Right atrium auricular region (tissue), 2 donors: Measurements from ENCODE around the gene TSPYL1. TPM values are rescaled to one million over a fixed set of nuclear protein-coding genes. Genes with fewer than 3 reads are reported as not detected.

Experiments used
- DNase-seq: peaks from one replicate; pipeline ENCODE4 v3.0.0-alpha.2; 2019; ENCODE audit warnings: low spot score
- H3K27ac ChIP-seq, 2 donors: fragments of 200-600 bp; sonication (generic); 1 replicate in 1 of 2; 2 replicates in 1 of 2; pipeline ENCODE4 v1.5.1; 2016 to 2019
- H3K27me3 ChIP-seq, 2 donors: fragments of 200-600 bp; sonication (generic); one replicate each; pipeline versions ENCODE4 v1.5.1 to v1.6.0; 2017 to 2019
- H3K36me3 ChIP-seq: fragments of 200-600 bp; sonication (generic); one replicate; pipeline ENCODE4 v1.5.1; 2016
- H3K4me1 ChIP-seq, 2 donors: fragments of 200-600 bp; sonication (generic); one replicate each; pipeline versions ENCODE4 v1.5.1 to v1.6.0; 2017 to 2019
- H3K4me3 ChIP-seq, 2 donors: fragments of 200-600 bp; sonication (generic); 1 replicate in 1 of 2; 2 replicates in 1 of 2; pipeline ENCODE4 v1.5.1; 2017 to 2019; ENCODE audit warnings: mild to moderate bottlenecking in 1 of 2, moderate library complexity in 1 of 2
- H3K9me3 ChIP-seq, 2 donors: fragments of 200-600 bp; sonication (generic); one replicate each; pipeline ENCODE4 v1.5.1; 2019
- total RNA-seq, 2 donors: library from RNA; depleted of rRNA; stranded (reverse); fragments of >200 nt; gene quantifications; one replicate each; pipeline ENCODE4 v1.1.0, GENCODE V29; 2016
- TF ChIP-seq, protein P1 (sequence below), 2 donors: fragments of 200-600 bp; sonication (generic); IDR thresholded peaks; one replicate each; pipeline ENCODE4 v1.5.1; 2019; ENCODE audit warnings: antibody characterized with exemption in 2 of 2

Gene TSPYL1
- total RNA-seq, 2 donors from 2014 or later, result 79.3 to 87.5 TPM

DNA sequence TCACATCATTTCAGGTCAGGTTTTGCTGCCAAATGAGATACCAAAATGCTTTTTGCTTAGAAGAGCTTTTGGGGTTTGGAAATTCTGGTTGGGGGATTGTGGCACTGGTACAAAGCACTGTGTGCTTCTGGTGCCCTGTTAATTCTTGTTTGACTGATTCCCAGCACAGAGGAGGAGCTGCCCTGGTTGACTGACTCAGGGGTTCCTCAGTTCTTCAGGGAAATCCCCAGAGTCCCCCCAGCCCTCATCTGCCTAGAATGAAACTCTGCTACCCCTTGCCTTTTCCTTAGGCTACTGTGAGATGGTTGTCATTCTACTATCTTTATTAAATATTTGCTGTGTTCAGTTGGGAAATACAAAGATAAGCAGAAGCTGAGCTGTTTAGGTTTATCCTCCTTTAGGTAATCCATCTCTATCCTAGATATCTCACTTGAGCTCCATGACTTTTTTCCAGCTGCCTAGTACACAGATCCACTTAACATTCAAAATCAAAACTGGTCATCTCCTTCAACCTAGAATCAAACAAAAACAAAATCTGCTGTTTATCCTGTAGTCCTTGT is 24.9 kb upstream of the TSPYL1 start:
- Histone ChIP-seq H3K4me1 (peaks cover 0 to 5% of the 10 kb centered on the region in 2 donors), H3K9me3 (no peaks in the 10 kb centered on the region), H3K27ac (no peak overlapping the region), H3K4me3 (no peak overlapping the region), H3K36me3 (no peaks in the 10 kb centered on the region), H3K27me3 (no peaks in the 10 kb centered on the region)
- TF ChIP-seq, protein P1, sequence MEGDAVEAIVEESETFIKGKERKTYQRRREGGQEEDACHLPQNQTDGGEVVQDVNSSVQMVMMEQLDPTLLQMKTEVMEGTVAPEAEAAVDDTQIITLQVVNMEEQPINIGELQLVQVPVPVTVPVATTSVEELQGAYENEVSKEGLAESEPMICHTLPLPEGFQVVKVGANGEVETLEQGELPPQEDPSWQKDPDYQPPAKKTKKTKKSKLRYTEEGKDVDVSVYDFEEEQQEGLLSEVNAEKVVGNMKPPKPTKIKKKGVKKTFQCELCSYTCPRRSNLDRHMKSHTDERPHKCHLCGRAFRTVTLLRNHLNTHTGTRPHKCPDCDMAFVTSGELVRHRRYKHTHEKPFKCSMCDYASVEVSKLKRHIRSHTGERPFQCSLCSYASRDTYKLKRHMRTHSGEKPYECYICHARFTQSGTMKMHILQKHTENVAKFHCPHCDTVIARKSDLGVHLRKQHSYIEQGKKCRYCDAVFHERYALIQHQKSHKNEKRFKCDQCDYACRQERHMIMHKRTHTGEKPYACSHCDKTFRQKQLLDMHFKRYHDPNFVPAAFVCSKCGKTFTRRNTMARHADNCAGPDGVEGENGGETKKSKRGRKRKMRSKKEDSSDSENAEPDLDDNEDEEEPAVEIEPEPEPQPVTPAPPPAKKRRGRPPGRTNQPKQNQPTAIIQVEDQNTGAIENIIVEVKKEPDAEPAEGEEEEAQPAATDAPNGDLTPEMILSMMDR (IDR thresholded peaks at IDR 0.05), result no peak
- DNase-seq, result no peak

DNA sequence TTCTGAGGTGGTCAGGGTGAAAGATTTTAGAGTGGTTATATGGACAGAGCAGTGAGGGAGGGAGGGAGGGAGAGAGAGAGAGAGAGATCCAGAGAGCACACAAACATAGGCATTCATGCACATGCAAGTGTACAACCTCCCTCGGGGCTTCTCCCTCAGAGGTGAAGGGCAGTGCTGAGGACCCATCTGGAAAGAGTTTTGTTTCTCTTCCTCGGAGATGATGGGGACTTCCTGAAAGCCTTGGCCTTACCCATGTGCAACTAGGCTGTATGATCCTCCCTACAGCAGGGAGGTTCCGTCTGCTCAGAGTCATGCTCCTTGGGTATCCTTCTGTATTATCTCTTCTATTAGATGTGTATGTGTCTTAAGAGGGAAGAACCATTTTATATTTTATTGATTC is 21.4 kb upstream of the TSPYL1 start:
- peaks cover 0 to 12% of the 10 kb centered on the region in 2 donors for H3K9me3 ChIP-seq
- H3K4me1 ChIP-seq, result peaks cover 0 to 5% of the 10 kb centered on the region in 2 donors
- H3K27ac ChIP-seq, result no peak overlapping the region

DNA sequence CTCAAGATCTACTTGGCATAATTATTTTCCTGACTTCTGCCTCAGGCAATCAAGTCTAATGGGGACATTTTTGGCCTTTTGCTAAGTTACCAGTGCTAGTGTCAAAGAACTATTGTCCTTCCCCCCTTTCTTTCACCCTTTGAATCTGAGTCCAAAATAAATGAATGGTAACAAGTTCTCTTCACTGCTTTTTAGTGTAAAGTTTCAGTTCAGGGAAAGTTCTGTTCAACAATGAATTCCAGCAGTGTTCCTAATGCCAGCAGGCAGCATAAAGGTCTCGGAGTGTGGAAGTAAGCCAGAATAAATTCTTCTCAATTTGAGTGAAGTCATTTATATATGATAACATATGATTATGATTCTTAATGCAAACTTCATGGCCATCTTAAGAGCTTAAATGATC is 20.8 kb upstream of the TSPYL1 start:
- H3K4me1 ChIP-seq, result peaks cover 0 to 5% of the 10 kb centered on the region in 2 donors
- no peak overlapping the region for H3K27ac ChIP-seq
- H3K9me3 ChIP-seq, result peaks cover 0 to 12% of the 10 kb centered on the region in 2 donors
- no peaks in the 10 kb centered on the region for H3K27me3 ChIP-seq
- no peak for DNase-seq
- no peak overlapping the region for H3K4me3 ChIP-seq
- TF ChIP-seq, protein P1 (IDR thresholded peaks at IDR 0.05), result no peak
- no peaks in the 10 kb centered on the region for H3K36me3 ChIP-seq

More for the DNA sequence above, 21.4 kb upstream of the TSPYL1 start:
- Histone ChIP-seq H3K36me3 (no peaks in the 10 kb centered on the region), H3K27me3 (no peaks in the 10 kb centered on the region), H3K4me3 (no peak overlapping the region)
- TF ChIP-seq, protein P1 (IDR thresholded peaks at IDR 0.05), result no peak
- no peak for DNase-seq

DNA sequence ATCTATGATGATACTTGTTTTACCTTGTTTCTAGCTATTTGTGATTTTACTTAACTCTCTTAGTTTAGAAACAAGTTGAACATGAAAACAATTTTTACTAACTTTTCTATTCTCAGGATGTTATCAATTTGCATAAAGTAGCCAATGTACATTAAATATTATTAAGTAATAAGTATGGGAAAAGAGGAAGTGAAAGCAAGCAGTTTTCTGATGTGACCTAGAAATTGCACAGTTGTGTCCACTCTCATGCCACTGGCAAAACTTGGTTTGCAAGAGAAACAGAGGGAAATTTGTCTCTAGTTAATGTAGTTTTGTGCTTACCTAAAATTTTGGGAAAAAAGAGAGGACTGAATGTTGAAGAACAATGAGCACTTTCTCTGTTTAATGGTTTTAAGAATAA is 19.2 kb upstream of the TSPYL1 start:
- Histone ChIP-seq H3K4me3 (no peak overlapping the region), H3K27ac (no peak overlapping the region), H3K9me3 (peaks cover 0 to 12% of the 10 kb centered on the region in 2 donors), H3K27me3 (no peaks in the 10 kb centered on the region), H3K36me3 (no peaks in the 10 kb centered on the region), H3K4me1 (peaks cover 0 to 5% of the 10 kb centered on the region in 2 donors)
- TF ChIP-seq, protein P1 (IDR thresholded peaks at IDR 0.05), result no peak
- no peak for DNase-seq

DNA sequence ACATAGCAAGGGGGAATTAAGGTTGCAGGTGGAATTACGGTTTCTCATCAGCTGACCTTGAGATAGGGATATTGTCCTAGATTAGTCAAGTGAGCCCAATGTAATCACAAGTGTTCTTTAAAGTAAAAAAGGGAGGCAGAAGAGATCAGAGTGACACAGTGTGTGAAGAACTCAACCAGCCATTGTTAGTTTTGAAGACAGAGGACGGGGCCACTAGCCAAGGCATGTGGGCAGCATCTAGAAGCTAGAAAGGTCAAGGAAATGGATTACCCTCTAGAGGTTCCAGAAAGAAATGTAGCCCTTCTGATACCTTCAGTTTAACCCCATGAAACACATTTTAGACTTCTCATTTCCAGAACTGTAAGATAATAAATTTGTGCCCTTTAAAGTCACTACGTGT is 18.5 kb upstream of the TSPYL1 start:
- TF ChIP-seq, protein P1 (IDR thresholded peaks at IDR 0.05), result no peak
- DNase-seq, result no peak
- no peak overlapping the region for H3K27ac ChIP-seq
- peaks cover 0 to 12% of the 10 kb centered on the region in 2 donors for H3K9me3 ChIP-seq
- H3K4me3 ChIP-seq, result no peak overlapping the region
- H3K4me1 ChIP-seq, result peaks cover 0 to 5% of the 10 kb centered on the region in 2 donors
- no peaks in the 10 kb centered on the region for H3K27me3 ChIP-seq
- H3K36me3 ChIP-seq, result no peaks in the 10 kb centered on the region

DNA sequence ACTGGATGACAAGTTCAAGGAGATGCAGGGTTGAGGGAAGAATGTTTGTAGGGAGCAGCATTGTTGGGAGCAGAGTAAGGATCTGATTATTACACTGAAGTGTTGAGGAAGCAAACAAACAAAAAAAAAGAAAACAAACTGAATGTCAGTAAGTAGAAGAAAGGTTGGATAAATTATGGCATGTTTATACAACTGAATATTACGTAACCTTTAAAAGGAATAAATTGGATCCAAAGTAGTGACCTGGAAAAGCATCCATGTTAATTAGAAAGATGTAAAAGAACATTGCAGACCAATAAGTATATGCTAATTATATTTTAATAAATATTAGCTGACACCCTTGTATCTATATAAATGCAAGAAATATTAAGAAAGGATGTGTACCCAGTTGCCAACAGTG is 12.8 kb upstream of the TSPYL1 start:
- no peaks in the 10 kb centered on the region for H3K9me3 ChIP-seq
- TF ChIP-seq, protein P1 (IDR thresholded peaks at IDR 0.05), result no peak
- no peak for DNase-seq

More for the DNA sequence above, 12.8 kb upstream of the TSPYL1 start:
- Histone ChIP-seq H3K27ac (no peak overlapping the region), H3K4me3 (no peak overlapping the region), H3K27me3 (no peaks in the 10 kb centered on the region), H3K36me3 (no peaks in the 10 kb centered on the region), H3K4me1 (no peaks in the 10 kb centered on the region)
